Keratinocyte (primary cell): ENCODE results near the gene PCCA. TPM values are rescaled to one million over a fixed set of nuclear protein-coding genes. Genes with fewer than 3 reads are reported as not detected.

Source experiments
- DNase-seq: peaks from one replicate; pipeline ENCODE4 v3.0.0-alpha.2; 2011; ENCODE audit warnings: low read depth, missing footprints, low spot score
- FAIRE-seq: peaks from 2 replicates; lab custom pipeline; 2011; peaks lifted over from hg19 to GRCh38; lab: Jason Lieb, UNC
- H2AFZ ChIP-seq: 2 replicates; pipeline ENCODE4 v1.6.0; 2012; ENCODE audit warnings: low read length, control low read depth, inconsistent platforms; ENCODE audit not compliant: control insufficient read depth
- H3K27ac ChIP-seq: 2 replicates; pipeline ENCODE4 v1.5.1; 2011; ENCODE audit warnings: low read length; ENCODE audit not compliant: control insufficient read depth, insufficient read depth
- H3K27me3 ChIP-seq: 3 replicates; pipeline ENCODE4 v1.6.0; 2011; ENCODE audit warnings: low read length; ENCODE audit not compliant: control insufficient read depth, insufficient read depth; ENCODE audit errors: extremely low read depth
- H3K36me3 ChIP-seq, 2 experiments: 2 replicates in 1 of 2; 3 replicates in 1 of 2; pipeline ENCODE4 v1.5.1; 2011; ENCODE audit warnings: low read length in 2 of 2, mild to moderate bottlenecking in 1 of 2; ENCODE audit not compliant: control insufficient read depth in 2 of 2, insufficient read depth in 2 of 2; ENCODE audit errors: extremely low read depth in 1 of 2
- H3K4me1 ChIP-seq: 3 replicates; pipeline ENCODE4 v1.5.1; 2011; ENCODE audit warnings: low read length; ENCODE audit not compliant: control insufficient read depth, insufficient read depth; ENCODE audit errors: extremely low read depth
- H3K4me2 ChIP-seq: 3 replicates; pipeline ENCODE4 v1.6.0; 2011; ENCODE audit warnings: low read depth, low read length; ENCODE audit not compliant: control insufficient read depth, insufficient read depth; ENCODE audit errors: extremely low read depth
- H3K4me3 ChIP-seq, 3 experiments: fragments of 200-600 bp in 1 of 3; sonication (generic) in 1 of 3; 2 replicates in 2 of 3; 3 replicates in 1 of 3; pipeline ENCODE4 v1.5.1; 2011 to 2016; ENCODE audit warnings: low read length in 3 of 3, mild to moderate bottlenecking in 3 of 3, control low read depth in 2 of 3, inconsistent platforms in 1 of 3, low read depth in 1 of 3, mixed read lengths in 1 of 3, mixed run types in 1 of 3, moderate library complexity in 1 of 3; ENCODE audit not compliant: control insufficient read depth in 2 of 3, insufficient read depth in 2 of 3; ENCODE audit errors: extremely low read depth in 1 of 3
- H3K79me2 ChIP-seq: 2 replicates; pipeline ENCODE4 v1.6.0; 2012; ENCODE audit warnings: low read length; ENCODE audit not compliant: control insufficient read depth, insufficient read depth
- H3K9ac ChIP-seq: 3 replicates; pipeline ENCODE4 v1.6.0; 2011; ENCODE audit warnings: low read length; ENCODE audit not compliant: control insufficient read depth, insufficient read depth; ENCODE audit errors: extremely low read depth
- H3K9me1 ChIP-seq: 3 replicates; pipeline ENCODE4 v1.6.0; 2011; ENCODE audit warnings: low read length; ENCODE audit not compliant: control insufficient read depth, insufficient read depth; ENCODE audit errors: extremely low read depth
- H3K9me3 ChIP-seq: 2 replicates; pipeline ENCODE4 v1.5.1; 2012; ENCODE audit warnings: low read depth, low read length; ENCODE audit not compliant: control insufficient read depth
- H4K20me1 ChIP-seq: 3 replicates; pipeline ENCODE4 v1.6.0; 2011; ENCODE audit warnings: low read length; ENCODE audit not compliant: control insufficient read depth, insufficient read depth; ENCODE audit errors: extremely low read depth
- CTCF ChIP-seq, 3 experiments: IDR thresholded peaks in 1 of 3; conservative IDR thresholded peaks in 1 of 3; optimal IDR thresholded peaks in 1 of 3; 2 replicates in 2 of 3; 3 replicates in 1 of 3; pipeline versions ENCODE3 to v1.5.1; 2011; ENCODE audit warnings: low read length in 3 of 3, mild to moderate bottlenecking in 3 of 3, moderate library complexity in 2 of 3, control low read depth in 1 of 3, inconsistent platforms in 1 of 3; ENCODE audit not compliant: insufficient read depth in 2 of 3; ENCODE audit errors: extremely low read depth in 1 of 3
- EZH2 ChIP-seq: IDR thresholded peaks from one replicate; pipeline ENCODE4 v1.6.1; 2012; ENCODE audit warnings: inconsistent platforms, mild to moderate bottlenecking, low read length, moderate library complexity
- dilution Hi-C: fragments of 300-500 bp; cut with MboI; formaldehyde crosslinking; loops from one replicate; pipeline ENCODE4 v1.7.0; 2020; ENCODE audit warnings: low sequenced_read_pairs; ENCODE audit not compliant: extremely low pct_ligation_motif_present
- polyA plus RNA-seq, 5 experiments: library from polyadenylated mRNA; depleted of rRNA in 3 of 5; stranded (reverse) in 3 of 5; stranded (forward) in 1 of 5; unstranded in 1 of 5; fragments of >200 nt; gene quantifications; 1 replicate in 1 of 5; 2 replicates in 3 of 5; 3 replicates in 1 of 5; pipeline versions ENCODE4 v1.2.1 to v1.2.3, GENCODE V29; 2011 to 2012; ENCODE audit warnings: missing spikeins in 2 of 5, low read depth in 1 of 5, low replicate concordance in 1 of 5

Gene PCCA
- polyA plus RNA-seq, 1 donor (not counting 4 experiments of a cell fraction or from before 2014, with no cell fraction given), result 8.1 TPM

GRCh38 chr13:100262404-100262803 lies 173.5 kb downstream of the PCCA start:
- Histone ChIP-seq H3K4me2 (no peak overlapping the region), H3K27ac (no peak overlapping the region), H3K4me1 (peaks cover 4% of the 10 kb centered on the region), H3K36me3 (no peaks in the 10 kb centered on the region), H3K9me3 (no peaks in the 10 kb centered on the region), H2AFZ (no peak overlapping the region), H3K9ac (no peak overlapping the region), H3K79me2 (no peaks in the 10 kb centered on the region), H4K20me1 (no peaks in the 10 kb centered on the region), H3K27me3 (no peaks in the 10 kb centered on the region), H3K4me3 (no peak overlapping the region), H3K9me1 (no peaks in the 10 kb centered on the region)
- no peak for TF ChIP-seq CTCF (optimal IDR thresholded peaks at IDR 0.05 in 1 of 3, IDR thresholded peaks at IDR 0.05 in 1 of 3, conservative IDR thresholded peaks at IDR 0.05 in 1 of 3; ENCODE audit: extremely low read depth in 1 of 3, insufficient read depth in 2 of 3, low read length in 3 of 3)
- TF ChIP-seq EZH2, result no peak
- dilution Hi-C loops, result no loop called here
- FAIRE-seq (no peak), DNase-seq (no peak)

- no peak for FAIRE-seq
- no peaks in the 10 kb centered on the region for H3K36me3 ChIP-seq
- dilution Hi-C loops, result no loop called here
- no peak overlapping the region for H2AFZ ChIP-seq
- DNase-seq, result no peak
- no peak overlapping the region for H3K27ac ChIP-seq
- no peak overlapping the region for H3K9ac ChIP-seq
- no peak overlapping the region for H3K4me2 ChIP-seq
- H3K9me1 ChIP-seq, result no peaks in the 10 kb centered on the region
- H4K20me1 ChIP-seq, result no peaks in the 10 kb centered on the region
- no peaks in the 10 kb centered on the region for H3K9me3 ChIP-seq
- no peaks in the 10 kb centered on the region for H3K4me1 ChIP-seq
- no peak overlapping the region for H3K4me3 ChIP-seq
- H3K27me3 ChIP-seq, result no peaks in the 10 kb centered on the region
- no peaks in the 10 kb centered on the region for H3K79me2 ChIP-seq
- TF ChIP-seq EZH2 (no peak), CTCF (optimal IDR thresholded peaks at IDR 0.05 in 1 of 3, IDR thresholded peaks at IDR 0.05 in 1 of 3, conservative IDR thresholded peaks at IDR 0.05 in 1 of 3; ENCODE audit: extremely low read depth in 1 of 3, insufficient read depth in 2 of 3, low read length in 3 of 3) (no peak)
These were observed 177.1 kb downstream of the PCCA start for GRCh38 chr13:100266026-100266425.
